ENCODE measurements around the gene SRGAP3. TPM values are rescaled to one million over a fixed set of nuclear protein-coding genes. Genes with fewer than 3 reads are reported as not detected.

Gene SRGAP3
- polyA plus RNA-seq, 10 donors, result 15.9 to 27.4 (median 20.7) TPM

DNA sequence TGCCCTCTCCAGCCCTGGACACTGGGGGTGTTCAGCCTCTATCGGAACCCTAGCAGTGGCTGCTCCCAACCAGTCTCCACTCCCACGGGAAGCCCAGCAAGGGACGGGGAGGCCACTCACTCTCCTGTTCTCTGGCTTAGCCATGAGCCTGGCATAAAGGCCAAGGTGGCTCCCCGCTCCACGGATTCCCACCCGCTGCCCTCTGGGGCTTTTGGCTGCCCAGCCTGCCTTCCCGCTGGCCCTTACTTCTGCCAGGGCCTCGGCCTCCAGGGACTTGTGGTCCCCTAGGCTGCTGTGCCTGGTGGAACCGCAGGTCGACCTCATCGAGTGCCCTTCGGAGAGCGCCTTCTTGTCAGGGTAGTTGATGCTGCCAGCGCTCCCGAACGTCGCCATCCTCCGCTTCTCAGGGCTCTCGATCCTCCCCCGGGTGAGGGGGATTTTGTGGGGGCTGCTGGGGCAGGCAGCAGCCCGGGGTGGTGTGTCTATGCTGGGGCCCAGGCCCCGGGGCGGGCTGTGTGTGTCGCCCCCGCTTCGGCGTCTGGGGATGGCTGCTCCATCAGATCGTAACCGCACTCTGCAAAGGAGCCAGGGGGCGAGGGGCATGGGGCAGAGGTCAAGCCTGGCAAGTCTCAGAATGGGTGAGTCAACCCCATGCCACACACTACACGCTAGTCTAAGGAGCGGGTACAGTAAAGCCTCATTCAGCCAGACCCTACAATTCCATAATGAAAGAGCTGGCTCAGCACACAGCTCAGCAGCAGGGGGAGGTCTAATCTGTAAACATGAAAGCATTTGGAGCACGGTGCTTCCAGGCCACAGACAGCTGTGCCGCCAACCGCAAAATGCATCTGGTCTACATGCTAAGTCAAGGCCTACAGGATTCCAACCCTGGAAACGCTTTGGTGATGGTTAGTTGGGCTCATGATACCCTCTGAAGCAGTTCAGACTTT is 258.9 kb downstream of the SRGAP3 start:
- peak; percentile 34 to 78 (median 61) for DNase-seq

- no peak for DNase-seq
These were observed 260.5 kb downstream of the SRGAP3 start for GRCh38 chr3:8988791-8989558.

DNA sequence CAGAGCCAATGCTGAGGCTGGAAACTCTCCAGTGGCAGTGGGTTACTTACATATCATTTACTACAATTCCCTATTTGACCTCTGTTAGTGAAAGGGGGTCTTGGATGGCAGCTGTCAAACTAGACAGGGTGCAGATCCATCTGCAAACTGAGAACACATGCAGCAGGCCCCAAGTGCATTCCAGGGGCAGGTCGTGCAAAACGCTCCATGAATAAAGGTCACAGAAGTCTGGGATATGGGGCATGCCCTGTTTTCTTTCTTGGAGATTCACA is 261.1 kb downstream of the SRGAP3 start:
- no peak for DNase-seq

GRCh38 chr3:8987645-8988383 is 261.6 kb downstream of the SRGAP3 start:
- DNase-seq, result peak; percentile 54 to 87 (median 77)

- no peak for DNase-seq
These were observed 262.2 kb downstream of the SRGAP3 start for GRCh38 chr3:8987226-8987625.

- DNase-seq, result no peak
These were observed 262.7 kb downstream of the SRGAP3 start for GRCh38 chr3:8986741-8987140.

- no peak for DNase-seq
These were observed 263.6 kb downstream of the SRGAP3 start for GRCh38 chr3:8985876-8986275.

- DNase-seq, result no peak
These were observed 264.0 kb downstream of the SRGAP3 start for GRCh38 chr3:8985411-8985831.

- DNase-seq, result no peak
These were observed 264.9 kb downstream of the SRGAP3 start for GRCh38 chr3:8984526-8984925.

GRCh38 chr3:8984081-8984480 is 265.4 kb downstream of the SRGAP3 start:
- no peak for DNase-seq

DNA sequence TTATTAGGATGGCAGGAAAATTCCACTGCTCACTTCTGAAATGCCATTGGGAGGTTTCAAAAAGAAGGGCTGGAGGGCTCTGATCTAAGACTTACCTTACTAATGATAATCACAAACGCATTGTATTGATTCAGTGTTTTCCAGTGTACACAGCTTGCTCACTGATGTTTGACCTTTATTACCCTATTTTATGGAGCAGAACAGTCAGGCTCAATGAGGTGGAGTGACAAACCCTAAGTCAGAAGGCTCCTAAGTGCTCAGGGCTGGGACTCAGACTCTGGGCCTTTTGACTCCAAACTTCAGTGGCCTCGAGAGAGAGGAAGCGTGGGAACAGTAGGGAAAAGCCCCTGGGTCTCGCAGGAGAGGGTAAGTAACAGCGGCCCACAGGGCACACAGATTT is 265.9 kb downstream of the SRGAP3 start:
- DNase-seq, result no peak

GRCh38 chr3:8983026-8983425 is 266.4 kb downstream of the SRGAP3 start:
- no peak for DNase-seq

- DNase-seq, result peak; percentile 30 to 68 (median 38)
These were observed 266.9 kb downstream of the SRGAP3 start for GRCh38 chr3:8982509-8982908.

DNA sequence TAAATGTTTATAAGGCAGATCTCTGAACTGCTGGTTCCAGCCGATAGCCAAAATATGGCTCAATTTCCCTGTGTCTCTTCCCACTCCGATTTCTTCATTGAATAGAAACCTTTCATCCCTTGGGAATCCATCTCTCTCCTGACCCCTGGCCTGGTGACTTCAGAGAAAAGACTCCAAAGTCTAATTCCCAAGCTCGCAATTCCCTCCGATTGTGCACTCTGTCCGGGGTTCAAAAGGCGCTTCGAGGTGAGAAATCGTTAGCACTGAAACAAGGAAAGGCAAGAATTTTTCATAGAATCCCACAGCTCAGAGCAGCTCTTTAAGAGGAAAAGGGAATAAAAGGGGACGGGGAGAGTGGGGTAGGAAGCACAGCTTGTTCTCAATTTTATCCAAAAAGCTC is 267.7 kb downstream of the SRGAP3 start:
- DNase-seq, result no peak

DNA sequence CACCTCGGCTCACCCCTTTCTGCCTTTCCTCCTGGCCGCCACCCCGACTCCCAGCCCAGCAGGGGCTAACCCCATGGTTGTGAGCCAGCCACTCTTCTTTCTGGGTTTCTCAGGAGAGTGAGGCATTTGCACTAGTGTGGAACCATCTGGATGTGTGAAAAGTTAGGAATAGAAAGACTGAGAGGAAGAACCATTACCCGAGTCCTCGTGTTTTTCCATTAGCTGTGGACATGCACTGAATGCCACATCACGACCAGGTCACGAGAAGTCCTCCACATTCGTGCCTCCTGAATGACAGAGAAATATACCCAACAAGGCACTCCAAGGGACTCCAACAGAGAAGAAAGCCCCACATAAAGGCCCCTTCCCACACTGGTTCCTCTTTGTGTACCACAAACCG is 268.1 kb downstream of the SRGAP3 start:
- DNase-seq, result no peak

DNA sequence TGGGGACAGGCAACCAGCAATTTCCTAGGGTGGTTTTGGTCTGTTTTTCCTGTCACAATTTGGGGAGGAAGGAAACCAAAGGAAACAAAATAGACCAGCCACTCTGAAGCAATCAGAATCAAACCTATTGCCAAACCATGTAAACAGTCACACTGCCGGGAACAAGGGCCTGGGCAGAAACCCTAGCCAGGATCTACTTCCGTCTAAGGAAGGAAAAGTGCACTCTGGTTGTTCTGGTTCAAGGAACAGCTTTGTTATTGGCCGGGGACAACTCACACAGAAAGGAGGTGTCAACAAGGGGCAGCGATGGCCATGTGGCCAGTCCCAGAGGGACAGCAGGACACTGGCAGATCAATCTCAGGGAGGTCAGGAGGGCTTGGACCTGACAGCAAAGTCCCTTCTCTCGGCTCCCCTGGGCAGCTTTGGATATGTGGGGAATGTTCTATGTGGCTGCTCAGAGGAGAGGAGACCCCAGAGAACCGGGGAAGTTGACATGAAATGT is 268.6 kb downstream of the SRGAP3 start:
- DNase-seq, result no peak

DNA sequence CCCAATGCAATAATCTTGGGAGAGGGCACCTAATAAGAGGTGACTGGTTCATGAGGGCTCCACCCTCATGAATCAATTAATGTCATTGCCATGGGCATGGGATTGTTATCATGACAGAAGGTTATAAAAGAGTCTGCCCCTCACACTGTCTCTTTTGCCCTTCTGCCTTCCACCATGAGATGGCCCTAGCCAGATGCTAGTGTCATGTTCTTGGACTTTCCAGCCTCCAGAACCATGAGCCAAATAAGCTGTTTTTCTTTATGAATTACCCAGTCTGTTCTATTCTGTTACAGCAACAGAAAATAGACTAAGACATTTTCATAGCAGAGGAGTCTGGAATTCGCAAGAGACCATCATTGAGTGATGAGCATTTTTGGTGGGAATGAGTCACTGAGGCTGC is 270.2 kb downstream of the SRGAP3 start:
- DNase-seq, result no peak

GRCh38 chr3:8978551-8978950 is 270.9 kb downstream of the SRGAP3 start:
- no peak for DNase-seq

- no peak for DNase-seq
These were observed 272.8 kb downstream of the SRGAP3 start for GRCh38 chr3:8976540-8977182.

DNA sequence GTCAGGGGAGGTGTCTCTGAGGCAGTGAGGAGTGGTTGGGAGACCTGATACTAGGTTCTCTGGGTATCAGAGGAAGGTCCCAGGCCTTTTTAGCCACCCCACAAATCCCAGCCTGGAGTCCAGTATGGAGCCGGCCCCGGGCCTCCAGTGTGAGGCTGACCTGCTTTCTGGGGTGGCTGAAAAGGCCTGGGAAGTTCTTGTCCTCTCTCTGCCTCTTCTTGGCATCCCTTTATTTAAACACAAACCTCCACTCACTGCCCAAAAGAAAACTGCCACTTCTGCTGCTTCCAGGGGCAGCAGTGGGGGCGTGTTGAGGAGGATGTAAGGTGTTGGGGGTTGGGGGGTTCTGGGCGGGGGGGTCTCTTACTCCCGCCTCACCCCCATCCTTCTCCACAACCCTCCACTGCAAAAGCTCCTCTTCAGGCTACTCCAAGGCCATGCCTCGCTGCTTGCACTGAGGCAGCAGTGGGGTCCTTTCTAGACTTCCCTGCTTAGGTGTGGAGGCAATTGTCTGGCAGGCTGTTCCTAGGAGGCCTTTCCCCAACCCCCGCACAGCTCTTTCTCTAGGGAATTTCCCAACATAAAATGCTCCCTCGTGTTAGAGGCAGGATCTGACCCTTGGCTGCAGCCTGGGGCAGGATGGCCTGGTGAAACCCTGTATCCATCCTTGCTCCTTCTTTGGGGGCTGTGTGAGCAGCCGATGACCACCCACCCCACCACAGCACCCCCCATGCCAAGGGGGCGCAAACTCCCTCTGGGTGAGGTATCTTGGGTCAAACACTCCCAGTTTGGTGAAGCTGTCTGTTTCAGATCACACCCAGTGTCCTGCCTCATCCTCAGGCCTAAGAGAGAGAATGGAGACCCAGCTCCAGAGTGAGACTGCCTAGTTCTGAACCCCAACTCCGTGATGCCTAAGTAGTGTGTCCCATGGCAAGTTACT is 274.1 kb downstream of the SRGAP3 start:
- DNase-seq, result no peak

- no peak for DNase-seq
These were observed 275.0 kb downstream of the SRGAP3 start for GRCh38 chr3:8974458-8974857.

All from muscle of back (tissue), 11 donors.